ENCODE measurements around the gene MAP4K3. TPM values are rescaled to one million over a fixed set of nuclear protein-coding genes. Genes with fewer than 3 reads are reported as not detected.

The MAP4K3 gene
- total RNA-seq, 1 experiment from 2014 or later: 48.4 TPM

DNA sequence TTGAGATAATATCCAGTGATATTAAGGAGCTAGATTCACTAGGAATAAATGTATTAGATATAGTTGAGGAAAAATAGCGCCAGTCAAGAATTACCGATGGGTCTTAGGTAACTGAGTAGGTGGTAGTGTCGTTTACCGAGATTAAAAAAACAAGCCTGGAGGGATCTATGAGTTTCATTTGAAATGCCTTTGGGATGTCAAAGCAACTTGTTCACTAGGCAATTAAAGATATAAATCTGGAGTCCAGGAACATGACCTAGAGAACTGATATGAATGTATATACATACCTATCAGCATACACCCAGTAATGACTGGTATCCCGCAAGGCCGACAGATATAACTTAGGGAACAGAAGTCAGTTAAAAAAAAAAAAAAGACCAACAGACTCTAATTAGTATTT lies 29.2 kb upstream of the MAP4K3 start:
- Histone ChIP-seq H3K36me3 (replicated peaks; ENCODE audit: control insufficient read depth, insufficient read depth, low read length) (no peaks in the 10 kb centered on the region), H3K4me3 (ENCODE audit: insufficient read depth, low read depth, low read length) (no peak overlapping the region), H3K27me3 (ENCODE audit: control insufficient read depth, insufficient read depth, low read length) (no peaks in the 10 kb centered on the region)
- no peak for DNase-seq

- Histone ChIP-seq H3K27me3 (ENCODE audit: control insufficient read depth, insufficient read depth, low read length) (no peaks in the 10 kb centered on the region), H3K4me3 (ENCODE audit: insufficient read depth, low read depth, low read length) (no peak overlapping the region), H3K36me3 (replicated peaks; ENCODE audit: control insufficient read depth, insufficient read depth, low read length) (no peaks in the 10 kb centered on the region)
- DNase-seq: no peak
Measured at GRCh38 chr2:39464864-39465263, 27.8 kb upstream of the MAP4K3 start.

DNA sequence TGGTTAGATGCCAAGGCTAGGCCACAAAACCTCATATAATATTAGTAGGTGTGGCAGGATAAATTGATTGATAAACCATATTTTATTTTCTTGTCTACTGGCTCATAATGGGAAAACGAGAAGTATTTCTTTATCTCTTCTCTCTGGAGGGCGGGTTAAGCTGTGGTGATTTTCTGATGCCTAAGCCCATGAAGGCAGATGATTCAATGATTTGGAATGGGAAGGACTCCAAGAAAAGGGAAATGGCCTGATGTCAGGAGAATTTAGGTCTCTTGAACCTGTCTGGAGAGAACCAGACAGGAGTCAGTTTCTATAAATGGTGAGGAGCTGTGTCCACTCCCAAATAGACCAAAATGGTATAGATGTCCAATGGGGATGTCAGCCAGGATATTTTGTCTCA lies 18.7 kb upstream of the MAP4K3 start:
- no peak for DNase-seq
- Histone ChIP-seq H3K27me3 (ENCODE audit: control insufficient read depth, insufficient read depth, low read length) (no peaks in the 10 kb centered on the region), H3K36me3 (replicated peaks; ENCODE audit: control insufficient read depth, insufficient read depth, low read length) (no peaks in the 10 kb centered on the region), H3K4me3 (ENCODE audit: insufficient read depth, low read depth, low read length) (no peak overlapping the region)

GRCh38 chr2:39452396-39452795 lies 15.3 kb upstream of the MAP4K3 start:
- H3K4me3 ChIP-seq (ENCODE audit: insufficient read depth, low read depth, low read length): no peak overlapping the region
- no peak for DNase-seq
- no peaks in the 10 kb centered on the region for H3K27me3 ChIP-seq (ENCODE audit: control insufficient read depth, insufficient read depth, low read length)
- H3K36me3 ChIP-seq (replicated peaks; ENCODE audit: control insufficient read depth, insufficient read depth, low read length): no peaks in the 10 kb centered on the region

GRCh38 chr2:39451954-39452353 lies 14.9 kb upstream of the MAP4K3 start:
- Histone ChIP-seq H3K36me3 (replicated peaks; ENCODE audit: control insufficient read depth, insufficient read depth, low read length) (no peaks in the 10 kb centered on the region), H3K4me3 (ENCODE audit: insufficient read depth, low read depth, low read length) (no peak overlapping the region), H3K27me3 (ENCODE audit: control insufficient read depth, insufficient read depth, low read length) (no peaks in the 10 kb centered on the region)
- DNase-seq: no peak

- no peaks in the 10 kb centered on the region for H3K36me3 ChIP-seq (replicated peaks; ENCODE audit: control insufficient read depth, insufficient read depth, low read length)
- no peak overlapping the region for H3K4me3 ChIP-seq (ENCODE audit: insufficient read depth, low read depth, low read length)
- no peak for DNase-seq
- no peaks in the 10 kb centered on the region for H3K27me3 ChIP-seq (ENCODE audit: control insufficient read depth, insufficient read depth, low read length)
Measured at GRCh38 chr2:39448169-39448502, 11.1 kb upstream of the MAP4K3 start.

- no peak for DNase-seq
- Histone ChIP-seq H3K4me3 (ENCODE audit: insufficient read depth, low read depth, low read length) (no peak overlapping the region), H3K36me3 (replicated peaks; ENCODE audit: control insufficient read depth, insufficient read depth, low read length) (no peaks in the 10 kb centered on the region), H3K27me3 (ENCODE audit: control insufficient read depth, insufficient read depth, low read length) (no peaks in the 10 kb centered on the region)
Measured at GRCh38 chr2:39447266-39448168, 10.4 kb upstream of the MAP4K3 start.

GRCh38 chr2:39445934-39446333 lies 8.8 kb upstream of the MAP4K3 start:
- no peak overlapping the region for H3K4me3 ChIP-seq (ENCODE audit: insufficient read depth, low read depth, low read length)
- H3K27me3 ChIP-seq (ENCODE audit: control insufficient read depth, insufficient read depth, low read length): no peaks in the 10 kb centered on the region
- no peaks in the 10 kb centered on the region for H3K36me3 ChIP-seq (replicated peaks; ENCODE audit: control insufficient read depth, insufficient read depth, low read length)
- no peak for DNase-seq

DNA sequence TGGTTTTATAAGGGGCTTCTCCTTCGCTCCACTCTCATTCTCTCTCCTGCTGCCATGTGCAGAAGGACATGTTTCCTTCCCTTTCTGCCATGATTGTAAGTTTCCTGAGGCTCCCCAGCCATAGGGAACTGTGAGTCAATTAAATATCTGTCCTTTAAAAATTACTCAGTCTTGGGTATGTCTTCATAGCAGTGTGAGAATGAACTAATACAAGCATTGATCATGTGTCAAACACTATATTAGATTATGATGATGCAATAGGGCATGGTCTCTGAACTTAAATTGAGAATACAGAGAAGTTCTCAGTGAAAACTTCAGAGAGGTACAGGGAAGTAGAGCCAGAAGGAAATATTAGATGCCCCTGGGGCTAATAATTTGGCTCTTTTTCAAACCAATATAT lies 5.9 kb upstream of the MAP4K3 start:
- no peak for DNase-seq
- no peak overlapping the region for H3K4me3 ChIP-seq (ENCODE audit: insufficient read depth, low read depth, low read length)
- H3K36me3 ChIP-seq (replicated peaks; ENCODE audit: control insufficient read depth, insufficient read depth, low read length): no peaks in the 10 kb centered on the region
- H3K27me3 ChIP-seq (ENCODE audit: control insufficient read depth, insufficient read depth, low read length): no peaks in the 10 kb centered on the region

- peak; percentile 45 for DNase-seq
- H3K27me3 ChIP-seq (ENCODE audit: control insufficient read depth, insufficient read depth, low read length): no peaks in the 10 kb centered on the region
Measured at GRCh38 chr2:39437522-39438296, 624 bp upstream of the MAP4K3 start.

DNA sequence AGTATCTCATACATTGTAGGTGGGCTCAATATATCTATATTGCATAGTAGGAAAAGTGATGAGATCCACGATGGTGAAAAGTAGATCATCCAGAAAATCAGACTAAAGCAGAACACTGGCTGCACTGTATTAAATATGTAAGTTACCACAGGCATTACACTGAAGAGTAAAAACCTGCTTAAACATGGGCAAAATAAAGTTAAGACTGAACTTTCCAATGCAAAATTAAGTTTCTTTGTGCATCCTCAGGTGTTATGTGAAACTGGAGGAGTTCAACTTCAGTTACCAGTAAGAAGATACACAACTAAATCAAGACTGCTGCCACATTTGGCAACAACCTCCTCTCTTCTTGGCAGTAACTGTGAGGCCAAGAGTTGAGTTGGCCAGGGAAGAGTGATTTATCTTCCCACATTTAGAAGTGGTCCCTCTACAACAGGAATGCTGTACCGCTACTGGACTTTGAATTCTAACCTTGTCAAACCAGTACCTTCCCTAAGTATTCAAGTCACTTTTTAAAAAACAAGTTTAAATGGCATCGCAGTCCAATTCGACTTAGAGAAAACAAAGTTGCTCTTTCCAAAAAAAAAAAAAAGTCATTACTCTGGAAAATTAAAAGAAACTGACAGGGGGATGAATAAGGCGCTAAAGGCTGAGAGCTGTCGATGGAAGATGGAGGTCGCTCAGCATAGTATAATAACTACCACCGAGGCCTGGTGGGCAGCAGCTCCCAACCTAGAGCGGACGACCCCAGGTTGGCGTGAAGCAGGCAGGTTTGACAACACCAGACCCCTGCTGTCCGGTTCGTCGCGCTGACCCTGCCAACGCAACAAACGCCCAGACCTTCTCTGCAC lies 1.1 kb downstream of the MAP4K3 start:
- H3K4me3 ChIP-seq (ENCODE audit: insufficient read depth, low read depth, low read length): peak overlapping the region; percentile 86
- DNase-seq: no peak

More at GRCh38 chr2:39437522-39438296, 624 bp upstream of the MAP4K3 start:
- H3K4me3 ChIP-seq (ENCODE audit: insufficient read depth, low read depth, low read length): peak overlapping the region; percentile 86
- no peaks in the 10 kb centered on the region for H3K36me3 ChIP-seq (replicated peaks; ENCODE audit: control insufficient read depth, insufficient read depth, low read length)

DNA sequence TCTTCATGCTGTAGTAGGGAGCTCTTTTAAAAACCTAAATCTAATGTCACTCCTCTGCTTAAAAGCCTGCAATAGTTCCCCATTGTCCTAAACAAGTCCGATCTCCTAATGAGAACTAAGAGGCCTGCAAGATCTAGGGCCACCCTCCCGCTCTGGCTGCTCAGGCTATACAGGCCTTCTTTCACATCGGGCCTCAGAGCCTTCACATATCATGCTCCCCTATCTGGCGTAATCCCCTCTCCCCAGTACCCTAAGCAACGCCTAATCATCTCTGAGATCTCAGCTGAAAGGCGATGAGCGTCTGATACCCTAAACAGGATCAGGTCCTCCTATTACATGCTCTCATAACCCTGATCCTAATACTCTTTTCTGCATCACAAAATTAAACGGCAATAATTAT lies 1.9 kb downstream of the MAP4K3 start:
- no peaks in the 10 kb centered on the region for H3K27me3 ChIP-seq (ENCODE audit: control insufficient read depth, insufficient read depth, low read length)
- no peaks in the 10 kb centered on the region for H3K36me3 ChIP-seq (replicated peaks; ENCODE audit: control insufficient read depth, insufficient read depth, low read length)
- peak; percentile 47 for DNase-seq
- peak overlapping the region; percentile 86 for H3K4me3 ChIP-seq (ENCODE audit: insufficient read depth, low read depth, low read length)

More for the DNA sequence above, 1.1 kb downstream of the MAP4K3 start:
- H3K27me3 ChIP-seq (ENCODE audit: control insufficient read depth, insufficient read depth, low read length): no peaks in the 10 kb centered on the region
- H3K36me3 ChIP-seq (replicated peaks; ENCODE audit: control insufficient read depth, insufficient read depth, low read length): no peaks in the 10 kb centered on the region

DNA sequence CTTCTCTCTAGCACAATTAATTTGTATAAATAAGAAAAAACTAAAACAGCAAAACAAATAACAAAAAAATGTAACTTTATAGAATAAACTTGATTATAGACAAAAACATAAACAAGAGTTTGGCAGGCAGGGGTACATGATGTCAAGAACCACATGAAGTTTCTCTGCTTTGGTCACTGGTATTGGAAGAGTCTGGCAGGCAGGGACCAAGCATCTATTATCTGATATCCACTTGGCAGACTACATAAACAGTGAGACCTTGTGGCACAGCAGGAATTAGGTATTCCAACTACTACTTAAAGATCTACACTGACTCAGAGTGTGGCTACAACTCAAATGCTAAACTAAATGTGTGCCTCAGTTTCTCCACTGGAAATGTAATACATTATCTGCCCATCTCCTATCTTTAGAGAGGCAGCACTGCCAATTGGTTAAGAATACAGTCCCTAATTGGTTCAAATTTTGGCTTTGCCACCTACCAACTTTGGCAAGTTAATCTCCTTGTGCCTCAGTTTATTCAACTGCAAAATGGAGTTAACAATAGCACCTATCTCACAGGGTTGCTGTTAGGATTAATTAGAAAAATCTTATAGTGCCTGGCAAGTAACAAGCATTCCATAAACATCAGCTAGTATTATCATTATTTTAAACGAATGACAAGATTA lies 2.7 kb downstream of the MAP4K3 start:
- Histone ChIP-seq H3K4me3 (ENCODE audit: insufficient read depth, low read depth, low read length) (no peak overlapping the region), H3K27me3 (ENCODE audit: control insufficient read depth, insufficient read depth, low read length) (no peaks in the 10 kb centered on the region), H3K36me3 (replicated peaks; ENCODE audit: control insufficient read depth, insufficient read depth, low read length) (no peaks in the 10 kb centered on the region)
- no peak for DNase-seq

- no peaks in the 10 kb centered on the region for H3K36me3 ChIP-seq (replicated peaks; ENCODE audit: control insufficient read depth, insufficient read depth, low read length)
- H3K27me3 ChIP-seq (ENCODE audit: control insufficient read depth, insufficient read depth, low read length): no peaks in the 10 kb centered on the region
- H3K4me3 ChIP-seq (ENCODE audit: insufficient read depth, low read depth, low read length): no peak overlapping the region
- DNase-seq: no peak
Measured at GRCh38 chr2:39433586-39434195, 3.4 kb downstream of the MAP4K3 start.
